Gastrocnemius medialis (tissue), 4 donors: Measurements from ENCODE around the gene LBHD2. TPM values are rescaled to one million over a fixed set of nuclear protein-coding genes. Genes with fewer than 3 reads are reported as not detected.
"Not testable (repeated sequence)": the region's sequence is repeated elsewhere in the genome, so short reads cannot be mapped to it uniquely, and the experiment has no call there.

Experiments used
- ATAC-seq, 2 donors: fragments of 150-250 bp; one replicate each; pipeline ENCODE4 v1.9.1; 2016
- DNase-seq, 2 donors: peaks; one replicate each; pipeline ENCODE4 v3.0.0-alpha.2; 2019
- H3K27ac ChIP-seq, 4 donors: fragments of 200-600 bp; sonication (generic); 1 replicate in 1 of 4; 2 replicates in 3 of 4; pipeline ENCODE4 v1.5.1; 2016 to 2018; ENCODE audit warnings: mild to moderate bottlenecking in 2 of 4, moderate library complexity in 1 of 4
- H3K27me3 ChIP-seq, 3 donors: fragments of 200-600 bp; sonication (generic) in 2 of 3; 1 replicate in 1 of 3; 2 replicates in 2 of 3; pipeline versions ENCODE4 v1.5.1 to v1.6.0; 2016 to 2019; ENCODE audit warnings: mild to moderate bottlenecking in 1 of 3, moderate library complexity in 1 of 3
- H3K36me3 ChIP-seq, 2 donors: fragments of 200-600 bp; sonication (generic) in 1 of 2; one replicate each; pipeline ENCODE4 v1.5.1; 2017 to 2018
- H3K4me1 ChIP-seq, 2 donors: fragments of 200-600 bp; sonication (generic) in 1 of 2; one replicate each; pipeline ENCODE4 v1.5.1; 2016 to 2017; ENCODE audit warnings: mild to moderate bottlenecking in 2 of 2
- H3K4me3 ChIP-seq, 4 donors: fragments of 200-600 bp; sonication (generic) in 3 of 4; 1 replicate in 1 of 4; 2 replicates in 3 of 4; pipeline ENCODE4 v1.5.1; 2016 to 2019; ENCODE audit warnings: mild to moderate bottlenecking in 2 of 4
- H3K9me3 ChIP-seq, 3 donors: fragments of 200-600 bp; sonication (generic) in 2 of 3; 1 replicate in 1 of 3; 2 replicates in 2 of 3; pipeline ENCODE4 v1.5.1; 2016 to 2019
- CTCF ChIP-seq, 5 experiments: fragments of 450-650 bp in 3 of 5; fragments of 200-600 bp in 2 of 5; sonication (generic) in 2 of 5; IDR thresholded peaks in 4 of 5; conservative IDR thresholded peaks in 1 of 5; 1 replicate in 4 of 5; 2 replicates in 1 of 5; pipeline ENCODE4 v1.5.1; 2016 to 2019; ENCODE audit warnings: antibody characterized with exemption in 5 of 5, mild to moderate bottlenecking in 3 of 5, moderate library complexity in 3 of 5
- POLR2A ChIP-seq, 2 donors: fragments of 450-650 bp; IDR thresholded peaks; one replicate each; pipeline ENCODE4 v1.6.1; 2017; ENCODE audit warnings: antibody characterized with exemption in 2 of 2, mild to moderate bottlenecking in 2 of 2, moderate library complexity in 2 of 2
- in situ Hi-C, 4 donors: fragments of 200-750 bp; cut with MboI; loops; one replicate each; pipeline versions ENCODE4 v1.15.0 to v1.8.0; 2017; ENCODE audit warnings: low sequenced_read_pairs in 4 of 4
- intact Hi-C: fragments of 100-400 bp; cut with DNase I; formaldehyde crosslinking; loops from one replicate; pipeline ENCODE4 v1.15.1; 2023; ENCODE audit warnings: low total_unique reads
- total RNA-seq, 4 donors: library from RNA; depleted of rRNA; stranded (reverse); fragments of >200 nt; gene quantifications; one replicate each; pipeline versions ENCODE4 v1.1.0 to v1.2.3, GENCODE V29; 2016

Gene LBHD2
- total RNA-seq, 4 donors from 2014 or later = not detected

- no peaks in the 10 kb centered on the region for H3K9me3 ChIP-seq
- H3K27ac ChIP-seq = no peak overlapping the region
- intact Hi-C loops = no loop called here
- H3K4me1 ChIP-seq = peaks cover 26 to 36% of the 10 kb centered on the region in 2 donors
- TF ChIP-seq CTCF (IDR thresholded peaks at IDR 0.05 in 4 of 5, conservative IDR thresholded peaks at IDR 0.05 in 1 of 5) = no peak
- TF ChIP-seq POLR2A (IDR thresholded peaks at IDR 0.05) = no peak
- no peak for DNase-seq
- no peak for ATAC-seq
- H3K36me3 ChIP-seq = no peaks in the 10 kb centered on the region
- H3K27me3 ChIP-seq = no peaks in the 10 kb centered on the region
- H3K4me3 ChIP-seq = no peak overlapping the region
- in situ Hi-C loops = no loop called here
Observed at GRCh38 chr14:103115845-103116572, 32.0 kb downstream of the LBHD2 start.

GRCh38 chr14:103116636-103117035 is 32.6 kb downstream of the LBHD2 start:
- intact Hi-C loops (no loop called here), in situ Hi-C loops (no loop called here)
- Histone ChIP-seq H3K27ac (no peak overlapping the region), H3K9me3 (no peaks in the 10 kb centered on the region), H3K27me3 (no peaks in the 10 kb centered on the region), H3K4me3 (no peak overlapping the region), H3K4me1 (peaks cover 20 to 35% of the 10 kb centered on the region in 2 donors), H3K36me3 (no peaks in the 10 kb centered on the region)
- DNase-seq = no peak
- ATAC-seq = no peak
- TF ChIP-seq CTCF (IDR thresholded peaks at IDR 0.05 in 4 of 5, conservative IDR thresholded peaks at IDR 0.05 in 1 of 5) (no peak), POLR2A (IDR thresholded peaks at IDR 0.05) (no peak)

- H3K9me3 ChIP-seq, H3K36me3 ChIP-seq, H3K4me3 ChIP-seq, H3K27ac ChIP-seq, in situ Hi-C loops, ATAC-seq, H3K27me3 ChIP-seq, DNase-seq, intact Hi-C loops: not testable (repeated sequence)
- H3K4me1 ChIP-seq = peaks cover 14 to 32% of the 10 kb centered on the region in 2 donors
Observed at GRCh38 chr14:103117499-103117898, 33.5 kb downstream of the LBHD2 start.

- Histone ChIP-seq H3K36me3 (no peaks in the 10 kb centered on the region), H3K9me3 (no peaks in the 10 kb centered on the region), H3K4me1 (peaks cover 16 to 35% of the 10 kb centered on the region in 2 donors), H3K27ac (peak overlapping the region; percentile 32 to 61 (median 46)), H3K27me3 (no peaks in the 10 kb centered on the region), H3K4me3 (no peak overlapping the region)
- no peak for TF ChIP-seq POLR2A (IDR thresholded peaks at IDR 0.05)
- TF ChIP-seq CTCF (IDR thresholded peaks at IDR 0.05 in 4 of 5, conservative IDR thresholded peaks at IDR 0.05 in 1 of 5) = no peak
- intact Hi-C loops = no loop called here
- peak; percentile 68 to 72 for DNase-seq
- ATAC-seq = peak; percentile 34 to 39
- in situ Hi-C loops = no loop called here
Observed at GRCh38 chr14:103118018-103118662, 34.1 kb downstream of the LBHD2 start.

GRCh38 chr14:103118663-103119404 is 34.8 kb downstream of the LBHD2 start:
- H3K27me3 ChIP-seq = no peaks in the 10 kb centered on the region
- ATAC-seq (no peak), DNase-seq (peak; percentile 55 to 71)
- H3K4me1 ChIP-seq = peaks cover 21 to 36% of the 10 kb centered on the region in 2 donors
- H3K27ac ChIP-seq = peak overlapping the region; percentile 32 to 61 (median 46)
- no peak overlapping the region for H3K4me3 ChIP-seq
- in situ Hi-C loops = no loop called here
- TF ChIP-seq POLR2A (IDR thresholded peaks at IDR 0.05) = no peak
- TF ChIP-seq CTCF (IDR thresholded peaks at IDR 0.05 in 4 of 5, conservative IDR thresholded peaks at IDR 0.05 in 1 of 5) = no peak
- no peaks in the 10 kb centered on the region for H3K36me3 ChIP-seq
- intact Hi-C loops = no loop called here
- H3K9me3 ChIP-seq = no peaks in the 10 kb centered on the region

GRCh38 chr14:103119527-103119926 is 35.5 kb downstream of the LBHD2 start:
- H3K36me3 ChIP-seq, DNase-seq, ATAC-seq, H3K4me3 ChIP-seq, intact Hi-C loops, H3K27me3 ChIP-seq, in situ Hi-C loops, H3K9me3 ChIP-seq: not testable (repeated sequence)
- Histone ChIP-seq H3K4me1 (peaks cover 27 to 43% of the 10 kb centered on the region in 2 donors), H3K27ac (peak overlapping the region in 1 of 4 donors; percentile 87)
